Right atrium auricular region (tissue), 2 donors: ENCODE measurements around the gene CLPX. TPM values are rescaled to one million over a fixed set of nuclear protein-coding genes. Genes with fewer than 3 reads are reported as not detected.
"Not testable (repeated sequence)": the region's sequence is repeated elsewhere in the genome, so short reads cannot be mapped to it uniquely, and the experiment has no call there.

Source experiments
- DNase-seq: peaks from one replicate; pipeline ENCODE4 v3.0.0-alpha.2; 2019; ENCODE audit warnings: low spot score
- H3K27ac ChIP-seq, 2 donors: fragments of 200-600 bp; sonication (generic); 1 replicate in 1 of 2; 2 replicates in 1 of 2; pipeline ENCODE4 v1.5.1; 2016 to 2019
- H3K27me3 ChIP-seq, 2 donors: fragments of 200-600 bp; sonication (generic); one replicate each; pipeline versions ENCODE4 v1.5.1 to v1.6.0; 2017 to 2019
- H3K36me3 ChIP-seq: fragments of 200-600 bp; sonication (generic); one replicate; pipeline ENCODE4 v1.5.1; 2016
- H3K4me1 ChIP-seq, 2 donors: fragments of 200-600 bp; sonication (generic); one replicate each; pipeline versions ENCODE4 v1.5.1 to v1.6.0; 2017 to 2019
- H3K4me3 ChIP-seq, 2 donors: fragments of 200-600 bp; sonication (generic); 1 replicate in 1 of 2; 2 replicates in 1 of 2; pipeline ENCODE4 v1.5.1; 2017 to 2019; ENCODE audit warnings: mild to moderate bottlenecking in 1 of 2, moderate library complexity in 1 of 2
- H3K9me3 ChIP-seq, 2 donors: fragments of 200-600 bp; sonication (generic); one replicate each; pipeline ENCODE4 v1.5.1; 2019
- total RNA-seq, 2 donors: library from RNA; depleted of rRNA; stranded (reverse); fragments of >200 nt; gene quantifications; one replicate each; pipeline ENCODE4 v1.1.0, GENCODE V29; 2016
- TF ChIP-seq, protein P1 (sequence below), 2 donors: fragments of 200-600 bp; sonication (generic); IDR thresholded peaks; one replicate each; pipeline ENCODE4 v1.5.1; 2019; ENCODE audit warnings: antibody characterized with exemption in 2 of 2

CLPX gene
- total RNA-seq, 2 donors from 2014 or later = 28.8 to 39.5 TPM

DNA sequence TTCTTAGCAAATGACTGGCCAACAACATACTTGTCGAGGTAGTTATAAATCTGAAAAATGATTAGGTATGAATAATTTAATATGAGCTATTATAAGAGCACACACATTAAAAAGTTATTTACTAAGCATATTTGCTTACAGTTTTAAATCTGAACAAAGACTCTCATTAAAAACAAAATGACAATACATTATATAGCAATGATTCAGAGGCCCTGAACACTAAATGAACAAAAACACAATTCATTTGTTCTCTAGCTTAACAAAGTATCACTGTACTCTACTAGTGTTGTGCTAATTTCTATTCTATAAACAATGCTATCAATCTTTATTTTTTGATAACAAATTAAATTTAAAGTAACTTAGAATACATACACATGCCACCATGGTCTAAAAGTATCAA, 21.0 kb downstream of the CLPX start:
- Histone ChIP-seq H3K27me3 (no peaks in the 10 kb centered on the region), H3K4me3 (no peak overlapping the region), H3K27ac (no peak overlapping the region), H3K9me3 (no peaks in the 10 kb centered on the region), H3K36me3 (peaks cover 25% of the 10 kb centered on the region), H3K4me1 (no peaks in the 10 kb centered on the region)
- TF ChIP-seq, protein P1, sequence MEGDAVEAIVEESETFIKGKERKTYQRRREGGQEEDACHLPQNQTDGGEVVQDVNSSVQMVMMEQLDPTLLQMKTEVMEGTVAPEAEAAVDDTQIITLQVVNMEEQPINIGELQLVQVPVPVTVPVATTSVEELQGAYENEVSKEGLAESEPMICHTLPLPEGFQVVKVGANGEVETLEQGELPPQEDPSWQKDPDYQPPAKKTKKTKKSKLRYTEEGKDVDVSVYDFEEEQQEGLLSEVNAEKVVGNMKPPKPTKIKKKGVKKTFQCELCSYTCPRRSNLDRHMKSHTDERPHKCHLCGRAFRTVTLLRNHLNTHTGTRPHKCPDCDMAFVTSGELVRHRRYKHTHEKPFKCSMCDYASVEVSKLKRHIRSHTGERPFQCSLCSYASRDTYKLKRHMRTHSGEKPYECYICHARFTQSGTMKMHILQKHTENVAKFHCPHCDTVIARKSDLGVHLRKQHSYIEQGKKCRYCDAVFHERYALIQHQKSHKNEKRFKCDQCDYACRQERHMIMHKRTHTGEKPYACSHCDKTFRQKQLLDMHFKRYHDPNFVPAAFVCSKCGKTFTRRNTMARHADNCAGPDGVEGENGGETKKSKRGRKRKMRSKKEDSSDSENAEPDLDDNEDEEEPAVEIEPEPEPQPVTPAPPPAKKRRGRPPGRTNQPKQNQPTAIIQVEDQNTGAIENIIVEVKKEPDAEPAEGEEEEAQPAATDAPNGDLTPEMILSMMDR (IDR thresholded peaks at IDR 0.05) = no peak
- DNase-seq = no peak

GRCh38 chr15:65163041-65163440, 22.1 kb downstream of the CLPX start:
- H3K27ac ChIP-seq = no peak overlapping the region
- TF ChIP-seq, protein P1 (IDR thresholded peaks at IDR 0.05) = no peak
- no peaks in the 10 kb centered on the region for H3K27me3 ChIP-seq
- no peak for DNase-seq
- peaks cover 31% of the 10 kb centered on the region for H3K36me3 ChIP-seq
- H3K9me3 ChIP-seq = no peaks in the 10 kb centered on the region
- no peaks in the 10 kb centered on the region for H3K4me1 ChIP-seq
- H3K4me3 ChIP-seq = no peak overlapping the region

DNA sequence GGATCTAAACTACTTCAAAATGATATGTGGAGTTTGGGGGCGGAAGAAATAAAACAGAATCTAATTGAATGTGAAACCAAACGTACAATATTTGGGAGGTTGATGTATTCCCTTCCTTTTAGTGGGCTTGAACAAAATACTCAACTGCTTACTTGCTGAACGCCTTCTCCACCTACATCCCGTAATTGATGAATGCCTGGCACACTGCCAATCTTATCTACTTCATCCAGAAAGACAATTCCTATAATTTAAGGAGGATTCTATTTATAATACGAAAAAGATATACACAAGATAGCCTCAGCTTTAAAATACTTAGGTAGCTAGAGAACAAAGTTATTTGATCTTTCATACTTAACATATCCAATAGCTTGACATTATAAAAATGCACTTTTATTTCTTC, 28.4 kb downstream of the CLPX start:
- DNase-seq = no peak
- Histone ChIP-seq H3K36me3 (peaks cover 68% of the 10 kb centered on the region), H3K4me3 (no peak overlapping the region), H3K27me3 (no peaks in the 10 kb centered on the region), H3K27ac (no peak overlapping the region), H3K9me3 (no peaks in the 10 kb centered on the region), H3K4me1 (no peaks in the 10 kb centered on the region)
- TF ChIP-seq, protein P1 (IDR thresholded peaks at IDR 0.05) = no peak

- Histone ChIP-seq H3K27ac (no peak overlapping the region), H3K27me3 (no peaks in the 10 kb centered on the region), H3K36me3 (peaks cover 84% of the 10 kb centered on the region), H3K4me3 (no peak overlapping the region), H3K9me3 (no peaks in the 10 kb centered on the region), H3K4me1 (no peaks in the 10 kb centered on the region)
- TF ChIP-seq, protein P1 (IDR thresholded peaks at IDR 0.05) = no peak
- DNase-seq = no peak
Observed at GRCh38 chr15:65154720-65155119, 30.4 kb downstream of the CLPX start.

- no peaks in the 10 kb centered on the region for H3K4me1 ChIP-seq
- DNase-seq = no peak
- TF ChIP-seq, protein P1 (IDR thresholded peaks at IDR 0.05) = no peak
- no peaks in the 10 kb centered on the region for H3K27me3 ChIP-seq
- H3K4me3 ChIP-seq = no peak overlapping the region
- H3K36me3 ChIP-seq = peaks cover 52% of the 10 kb centered on the region
- no peaks in the 10 kb centered on the region for H3K9me3 ChIP-seq
- no peak overlapping the region for H3K27ac ChIP-seq
Observed at GRCh38 chr15:65147902-65148301, 37.2 kb downstream of the CLPX start.

- Histone ChIP-seq H3K4me1 (no peaks in the 10 kb centered on the region), H3K4me3 (no peak overlapping the region), H3K36me3 (peaks cover 37% of the 10 kb centered on the region), H3K27me3 (no peaks in the 10 kb centered on the region), H3K27ac (no peak overlapping the region), H3K9me3 (no peaks in the 10 kb centered on the region)
- TF ChIP-seq, protein P1 (IDR thresholded peaks at IDR 0.05) = no peak
- DNase-seq = no peak
Observed at GRCh38 chr15:65146438-65146837, 38.7 kb downstream of the CLPX start.

DNA sequence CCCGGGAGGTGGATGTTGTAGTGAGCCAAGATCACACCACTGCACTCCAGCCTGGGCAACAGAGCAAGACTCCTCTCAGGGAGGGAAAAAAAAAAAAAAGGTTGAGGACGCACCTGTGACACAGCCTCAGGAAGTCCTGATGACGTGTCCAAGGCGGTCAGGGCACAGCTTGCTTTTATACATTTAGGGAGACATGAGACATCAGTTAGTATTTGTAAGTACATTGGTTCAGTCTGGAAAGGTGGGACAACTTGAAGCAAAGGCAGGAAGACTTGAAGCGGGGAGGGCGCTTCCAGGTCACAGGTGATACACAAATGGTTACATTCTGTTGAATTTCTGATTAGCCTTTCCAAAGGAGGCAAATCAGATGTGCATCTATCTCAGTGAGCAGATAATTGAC, 46.5 kb downstream of the CLPX start:
- not testable (repeated sequence) for H3K4me3 ChIP-seq, H3K27ac ChIP-seq, DNase-seq, H3K4me1 ChIP-seq, H3K9me3 ChIP-seq, H3K27me3 ChIP-seq, H3K36me3 ChIP-seq

GRCh38 chr15:65137893-65138292, 47.2 kb downstream of the CLPX start:
- H3K4me1 ChIP-seq, H3K27ac ChIP-seq, DNase-seq, H3K9me3 ChIP-seq, H3K27me3 ChIP-seq, H3K4me3 ChIP-seq, H3K36me3 ChIP-seq: not testable (repeated sequence)

DNA sequence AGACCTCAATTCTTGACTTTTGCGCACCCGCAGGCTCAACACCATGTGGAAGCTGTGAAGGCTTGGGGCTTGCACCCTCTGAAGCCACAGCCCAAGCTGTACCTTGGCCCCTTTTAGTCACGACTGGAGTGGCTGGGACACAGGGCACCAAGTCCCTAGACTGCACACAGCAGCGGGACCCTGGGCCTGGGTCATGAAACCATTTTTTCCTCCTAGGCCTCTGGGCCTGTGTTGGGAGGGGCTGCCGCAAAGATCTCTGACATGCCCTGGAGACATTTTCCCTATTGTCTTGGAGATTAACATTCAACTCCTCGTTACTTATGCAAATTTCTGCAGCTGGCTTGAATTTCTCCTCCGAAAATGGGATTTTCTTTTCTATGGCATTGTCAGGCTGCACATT, 48.1 kb downstream of the CLPX start:
- H3K4me3 ChIP-seq, H3K36me3 ChIP-seq, H3K27me3 ChIP-seq, DNase-seq, H3K9me3 ChIP-seq, H3K27ac ChIP-seq: not testable (repeated sequence)
- peaks cover 0 to 15% of the 10 kb centered on the region in 2 donors for H3K4me1 ChIP-seq
